Measurements from ENCODE around the gene SPRY1.

SPRY1 gene

GRCh38 chr4:123390846-123391456 lies 5.6 kb upstream of the SPRY1 start:
- no peak overlapping the region for H3K4me3 ChIP-seq (ENCODE audit: low read length)
- H3K9me3 ChIP-seq (replicated peaks; ENCODE audit: insufficient read depth, low read length) = no peaks in the 10 kb centered on the region
- H3K9ac ChIP-seq (ENCODE audit: low read length) = no peak overlapping the region
- DNase-seq = peak; percentile 55
- no peaks in the 10 kb centered on the region for H3K79me2 ChIP-seq (ENCODE audit: low read length)
- no peaks in the 10 kb centered on the region for H4K20me1 ChIP-seq (ENCODE audit: insufficient read depth, low read length)
- H3K27me3 ChIP-seq (replicated peaks; ENCODE audit: insufficient read depth, low read length) = no peaks in the 10 kb centered on the region
- no peak for TF ChIP-seq EZH2phosphoT487 (IDR thresholded peaks at IDR 0.05; ENCODE audit: low read length)
- peak; percentile 58 for TF ChIP-seq CTCF (IDR thresholded peaks at IDR 0.05; ENCODE audit: low read length)
- TF ChIP-seq EZH2 (optimal IDR thresholded peaks at IDR 0.05; ENCODE audit: low read depth, low read length) = no peak
- H3K4me2 ChIP-seq (ENCODE audit: low read depth, low read length) = no peak overlapping the region
- no peaks in the 10 kb centered on the region for H3K9me2 ChIP-seq (replicated peaks; ENCODE audit: insufficient read depth, low read length)
- no peak overlapping the region for H3K27ac ChIP-seq (ENCODE audit: low read length)
- no peaks in the 10 kb centered on the region for H3K36me3 ChIP-seq (replicated peaks; ENCODE audit: insufficient read depth, low read length)
- no peak overlapping the region for H2AFZ ChIP-seq (ENCODE audit: low read length)
- no peaks in the 10 kb centered on the region for H3F3A ChIP-seq (ENCODE audit: insufficient read depth, low read length)
- H3K4me1 ChIP-seq (ENCODE audit: low read length) = no peaks in the 10 kb centered on the region

- H3F3A ChIP-seq (ENCODE audit: insufficient read depth, low read length) = peaks cover 11% of the 10 kb centered on the region
- H2AFZ ChIP-seq (ENCODE audit: low read length) = no peak overlapping the region
- no peaks in the 10 kb centered on the region for H3K9me3 ChIP-seq (replicated peaks; ENCODE audit: insufficient read depth, low read length)
- no peak for DNase-seq
- H3K36me3 ChIP-seq (replicated peaks; ENCODE audit: insufficient read depth, low read length) = no peaks in the 10 kb centered on the region
- no peak overlapping the region for H3K9ac ChIP-seq (ENCODE audit: low read length)
- no peaks in the 10 kb centered on the region for H3K79me2 ChIP-seq (ENCODE audit: low read length)
- no peak overlapping the region for H3K4me3 ChIP-seq (ENCODE audit: low read length)
- no peak overlapping the region for H3K4me2 ChIP-seq (ENCODE audit: low read depth, low read length)
- no peaks in the 10 kb centered on the region for H3K27me3 ChIP-seq (replicated peaks; ENCODE audit: insufficient read depth, low read length)
- H3K9me2 ChIP-seq (replicated peaks; ENCODE audit: insufficient read depth, low read length) = no peaks in the 10 kb centered on the region
- no peak for TF ChIP-seq CTCF (IDR thresholded peaks at IDR 0.05; ENCODE audit: low read length)
- TF ChIP-seq EZH2 (optimal IDR thresholded peaks at IDR 0.05; ENCODE audit: low read depth, low read length) = no peak
- no peak for TF ChIP-seq EZH2phosphoT487 (IDR thresholded peaks at IDR 0.05; ENCODE audit: low read length)
- H3K4me1 ChIP-seq (ENCODE audit: low read length) = 0 out of 2 replicates have a peak, but pooled peaks cover 3% of the 10 kb centered on the region
- no peak overlapping the region for H3K27ac ChIP-seq (ENCODE audit: low read length)
- H4K20me1 ChIP-seq (ENCODE audit: insufficient read depth, low read length) = no peaks in the 10 kb centered on the region
Observed at GRCh38 chr4:123393721-123394120, 2.9 kb upstream of the SPRY1 start.

GRCh38 chr4:123397144-123398065 lies 810 bp downstream of the SPRY1 start:
- peak overlapping the region; percentile 91 for H2AFZ ChIP-seq (ENCODE audit: low read length)
- no peaks in the 10 kb centered on the region for H4K20me1 ChIP-seq (ENCODE audit: insufficient read depth, low read length)
- H3K4me1 ChIP-seq (ENCODE audit: low read length) = 0 out of 2 replicates have a peak, but pooled peaks cover 8% of the 10 kb centered on the region
- peak overlapping the region; percentile 58; the same call in 1 of the 2 replicates for H3K27ac ChIP-seq (ENCODE audit: low read length)
- H3K9ac ChIP-seq (ENCODE audit: low read length) = peak overlapping the region; percentile 76
- H3K9me2 ChIP-seq (replicated peaks; ENCODE audit: insufficient read depth, low read length) = no peaks in the 10 kb centered on the region
- DNase-seq = peak; percentile 67
- no peaks in the 10 kb centered on the region for H3K36me3 ChIP-seq (replicated peaks; ENCODE audit: insufficient read depth, low read length)
- H3F3A ChIP-seq (ENCODE audit: insufficient read depth, low read length) = peaks cover 11% of the 10 kb centered on the region
- TF ChIP-seq EZH2 (optimal IDR thresholded peaks at IDR 0.05; ENCODE audit: low read depth, low read length) (no peak), EZH2phosphoT487 (IDR thresholded peaks at IDR 0.05; ENCODE audit: low read length) (no peak), CTCF (IDR thresholded peaks at IDR 0.05; ENCODE audit: low read length) (no peak)
- H3K4me2 ChIP-seq (ENCODE audit: low read depth, low read length) = peak overlapping the region; percentile 95
- H3K27me3 ChIP-seq (replicated peaks; ENCODE audit: insufficient read depth, low read length) = no peaks in the 10 kb centered on the region
- H3K9me3 ChIP-seq (replicated peaks; ENCODE audit: insufficient read depth, low read length) = no peaks in the 10 kb centered on the region
- peaks cover 31% of the 10 kb centered on the region for H3K79me2 ChIP-seq (ENCODE audit: low read length)
- peak overlapping the region; percentile 76 for H3K4me3 ChIP-seq (ENCODE audit: low read length)

Data from MM.1S (cell line).